GM18870 (cell line): ENCODE results near the gene CSMD2.

ENCODE experiments used
- ATAC-seq: cut with Tn5 transposase; IDR thresholded peaks from one replicate; pipeline ENCODE4 v1.9.1; 2021; ENCODE audit warnings: moderate library complexity; ENCODE audit not compliant: unreplicated experiment

The CSMD2 gene

DNA sequence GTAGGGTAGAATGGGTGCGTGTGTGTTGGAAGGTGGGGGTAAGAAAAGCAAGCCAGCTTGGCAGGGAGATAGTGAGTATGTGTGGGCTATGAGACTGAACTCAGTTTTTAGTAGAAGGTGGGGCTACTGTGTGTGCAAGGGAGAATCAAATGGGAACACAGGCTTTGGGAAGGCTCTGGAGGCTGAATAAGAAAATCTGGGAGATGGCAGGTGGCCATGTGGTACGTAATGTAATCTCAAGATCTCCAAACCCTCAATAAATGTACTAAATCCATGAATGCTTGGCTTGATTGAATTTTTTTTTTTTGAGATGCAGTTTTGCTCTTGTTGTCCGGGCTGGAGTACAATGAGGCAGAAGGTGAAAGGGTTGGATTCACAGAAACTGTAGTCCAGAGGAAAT, 696.1 kb downstream of the CSMD2 start:
- ATAC-seq: no peak

DNA sequence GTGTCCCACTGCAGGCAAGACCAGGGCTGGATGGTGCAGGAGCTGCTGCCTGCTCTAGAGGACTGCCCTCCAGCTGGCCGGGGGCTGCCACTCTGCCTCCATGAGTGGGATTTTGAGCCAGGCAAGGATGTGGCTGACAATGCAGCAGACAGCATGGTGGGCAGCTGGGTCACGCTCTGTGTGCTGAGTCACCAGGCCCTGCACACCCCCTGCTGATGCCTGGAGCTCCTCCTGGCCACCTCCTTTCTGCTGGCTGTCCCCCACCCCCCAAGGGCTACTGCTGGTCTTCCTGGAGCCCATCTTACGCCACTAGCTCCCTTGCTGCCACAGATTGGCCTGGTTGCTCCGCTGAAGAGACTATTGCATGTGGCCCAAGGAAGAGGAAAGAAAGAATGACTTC, 696.5 kb downstream of the CSMD2 start:
- no peak for ATAC-seq

DNA sequence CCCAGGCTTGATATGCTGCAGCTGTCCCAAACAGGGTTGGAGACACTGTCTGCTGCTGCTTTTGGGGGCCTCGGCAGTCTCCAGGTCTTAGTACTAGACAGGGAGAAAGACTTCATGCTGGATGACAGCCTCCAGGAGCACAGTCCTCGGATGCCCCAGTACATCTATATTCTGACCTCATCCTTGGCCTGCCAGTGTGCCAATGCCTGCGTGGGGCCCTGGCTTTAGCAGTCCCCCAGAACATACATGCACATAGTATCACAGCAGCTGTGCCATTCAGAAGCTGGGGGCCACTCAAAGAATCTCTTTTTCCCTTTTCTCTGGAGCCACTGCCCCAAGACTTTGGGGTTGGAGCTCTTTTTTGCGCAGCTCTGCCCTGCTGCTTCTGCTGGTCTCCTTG, 697.0 kb downstream of the CSMD2 start:
- ATAC-seq: no peak

DNA sequence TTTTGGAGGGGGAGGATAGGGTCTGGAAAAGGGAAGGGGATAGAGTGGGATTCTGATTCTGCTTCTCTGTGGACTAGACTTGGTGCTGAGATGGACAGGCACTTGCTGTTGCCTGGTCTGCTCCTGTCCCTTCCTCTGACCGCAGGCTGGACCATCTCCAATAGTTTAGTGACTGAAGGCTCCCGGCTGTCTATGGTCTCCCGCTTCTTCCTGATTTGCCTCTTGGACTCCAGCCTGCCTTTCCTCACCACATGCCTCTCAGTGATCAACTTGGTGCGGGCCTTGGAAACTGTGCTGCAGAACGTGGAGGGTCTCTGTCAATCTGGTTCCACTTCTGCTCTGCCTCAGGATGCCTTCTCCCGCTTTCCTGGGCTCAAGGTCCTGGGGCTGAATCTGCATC, 698.9 kb downstream of the CSMD2 start:
- no peak for ATAC-seq

DNA sequence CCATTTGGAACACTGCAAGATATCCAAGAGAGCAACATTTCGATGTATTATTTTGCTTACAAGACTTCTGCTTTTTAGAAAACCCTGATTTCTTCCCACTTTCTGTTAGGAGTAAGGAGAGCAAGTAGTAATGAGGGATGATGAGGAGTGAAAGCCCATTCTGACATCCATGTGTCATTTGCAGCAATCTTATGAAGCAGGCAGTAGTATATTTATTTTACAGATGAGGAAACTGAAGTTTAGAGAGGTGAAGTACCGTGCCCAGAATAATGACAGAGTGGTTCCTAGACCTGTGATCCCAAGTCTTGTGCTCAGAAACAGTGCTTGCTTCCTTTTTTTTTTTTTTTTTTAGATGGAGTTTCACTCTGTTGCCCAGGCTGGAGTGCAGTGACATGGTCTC, 699.7 kb downstream of the CSMD2 start:
- no peak for ATAC-seq

GRCh38 chr1:33464552-33464951, 700.5 kb downstream of the CSMD2 start:
- ATAC-seq: no peak
